Stimulated activated effector memory CD8-positive, alpha-beta T cell treated with anti-CD3 and anti-CD28 coated beads, Interleukin-12 subunit alpha, Interleukin-12 subunit beta, amount 100 ng/mL, for 72 hours (primary cell): Measurements from ENCODE around the gene RIC3.

Experiments
- ATAC-seq: fragments of 150-1000 bp; cut with Tn5 transposase; 2 replicates; pipeline ENCODE4 v1.10.0; 2021
- DNase-seq, 2 donors: peaks; one replicate each; pipeline ENCODE4 v3.0.0; 2021 to 2022; ENCODE audit warnings: low spot score in 2 of 2
- H3K27ac Mint-ChIP-seq: one replicate; pipeline ENCODE4 v1.8.0; 2022; ENCODE audit warnings: mild to moderate bottlenecking, mixed read lengths
- H3K36me3 Mint-ChIP-seq: one replicate; pipeline ENCODE4 v1.8.0; 2022; ENCODE audit warnings: mild to moderate bottlenecking, mixed read lengths
- H3K4me1 Mint-ChIP-seq: one replicate; pipeline ENCODE4 v1.8.0; 2022; ENCODE audit warnings: mixed read lengths
- H3K4me3 Mint-ChIP-seq: one replicate; pipeline ENCODE4 v1.8.0; 2022; ENCODE audit warnings: mild to moderate bottlenecking, mixed read lengths
- H3K9me3 Mint-ChIP-seq: one replicate; pipeline ENCODE4 v1.8.0; 2022; ENCODE audit warnings: mixed read lengths

RIC3 gene

DNA sequence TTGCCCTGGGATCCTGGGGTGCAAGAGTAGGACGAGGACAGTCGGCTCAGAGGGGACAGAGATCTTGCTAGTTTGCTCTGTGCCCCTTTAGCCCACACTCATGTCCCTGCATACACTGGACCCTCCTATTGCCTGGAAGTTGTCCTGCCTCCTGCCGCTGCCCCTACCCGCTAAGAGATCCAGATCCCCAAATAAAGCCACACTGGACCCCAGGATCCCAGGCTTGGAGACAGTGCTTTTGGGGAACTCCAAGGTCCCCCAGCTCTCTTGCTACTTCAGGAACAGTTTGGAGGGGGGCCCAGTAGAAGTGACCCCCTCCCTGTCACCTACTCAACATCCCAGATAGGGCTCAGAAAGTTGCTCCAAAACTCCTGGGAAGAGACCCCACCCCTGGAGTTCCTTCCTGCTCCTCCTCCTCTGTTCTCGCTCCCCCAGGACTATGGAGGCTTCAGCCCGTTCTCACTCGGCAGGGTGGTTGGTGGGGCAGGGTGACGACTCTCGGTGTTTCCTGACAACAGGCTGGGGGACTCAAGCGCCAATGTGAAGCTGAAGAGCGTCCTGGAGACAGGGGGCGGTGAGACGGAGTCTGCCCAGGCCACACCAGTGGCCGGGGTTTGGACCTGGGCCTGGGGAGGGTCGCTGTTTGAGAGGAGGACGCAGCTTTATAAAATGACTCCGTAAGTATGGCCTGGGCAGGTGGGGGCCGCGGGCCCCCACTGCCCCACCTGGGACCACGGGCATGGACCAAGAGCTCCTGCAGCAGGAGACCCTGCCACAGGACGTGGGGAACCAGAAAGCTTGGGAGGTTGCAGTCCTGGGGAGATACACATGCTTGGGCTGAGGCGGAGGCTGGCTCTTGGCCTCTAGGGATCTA lies 107.0 kb downstream of the RIC3 start:
- H3K36me3 Mint-ChIP-seq: no peaks in the 10 kb centered on the region

DNA sequence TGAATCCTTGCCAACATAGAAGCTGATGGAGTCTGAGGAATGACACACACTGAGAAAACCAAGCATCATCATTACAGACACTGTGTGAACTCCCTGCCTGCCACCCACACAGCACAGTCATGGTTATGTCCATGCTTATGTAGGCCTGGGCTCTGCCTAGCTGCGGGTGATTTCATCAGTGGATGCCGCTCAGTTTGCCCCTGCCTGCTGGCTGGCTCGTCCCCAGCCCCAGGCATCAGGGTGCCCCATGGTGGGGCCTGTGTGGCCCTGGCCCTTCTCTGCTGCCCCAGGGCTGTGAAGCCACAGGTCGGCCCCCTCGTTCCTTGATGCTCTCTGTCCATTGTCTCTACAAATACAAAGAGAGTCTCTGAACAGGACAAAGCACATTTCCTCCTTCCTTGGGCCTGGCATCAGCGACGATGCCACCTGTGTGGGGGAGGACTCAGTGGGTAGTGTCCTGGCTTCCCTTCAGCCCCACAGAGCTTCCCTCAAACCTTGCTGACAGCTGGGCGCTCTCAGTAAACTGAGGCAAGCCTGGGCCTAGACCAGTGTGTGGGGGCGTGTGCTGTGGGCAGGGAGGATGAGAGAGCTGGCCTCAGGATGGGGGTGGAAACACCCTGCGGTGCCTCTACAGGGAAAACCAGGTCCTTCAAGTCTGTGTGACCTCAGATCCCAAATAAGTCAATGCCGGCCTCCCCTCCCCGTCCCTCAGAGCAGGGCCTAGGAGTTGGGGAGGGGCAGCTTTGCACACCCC lies 107.8 kb downstream of the RIC3 start:
- Mint-ChIP-seq H3K4me1 (peaks cover 8% of the 10 kb centered on the region), H3K27ac (no peak overlapping the region)
- ATAC-seq: peak; percentile 63

More for the DNA sequence above, 107.0 kb downstream of the RIC3 start:
- peaks cover under 1% of the 10 kb centered on the region for H3K4me1 Mint-ChIP-seq
- no peaks in the 10 kb centered on the region for H3K9me3 Mint-ChIP-seq
- no peak overlapping the region for H3K27ac Mint-ChIP-seq
- H3K4me3 Mint-ChIP-seq: no peak overlapping the region
- DNase-seq (no peak), ATAC-seq (no peak)

DNA sequence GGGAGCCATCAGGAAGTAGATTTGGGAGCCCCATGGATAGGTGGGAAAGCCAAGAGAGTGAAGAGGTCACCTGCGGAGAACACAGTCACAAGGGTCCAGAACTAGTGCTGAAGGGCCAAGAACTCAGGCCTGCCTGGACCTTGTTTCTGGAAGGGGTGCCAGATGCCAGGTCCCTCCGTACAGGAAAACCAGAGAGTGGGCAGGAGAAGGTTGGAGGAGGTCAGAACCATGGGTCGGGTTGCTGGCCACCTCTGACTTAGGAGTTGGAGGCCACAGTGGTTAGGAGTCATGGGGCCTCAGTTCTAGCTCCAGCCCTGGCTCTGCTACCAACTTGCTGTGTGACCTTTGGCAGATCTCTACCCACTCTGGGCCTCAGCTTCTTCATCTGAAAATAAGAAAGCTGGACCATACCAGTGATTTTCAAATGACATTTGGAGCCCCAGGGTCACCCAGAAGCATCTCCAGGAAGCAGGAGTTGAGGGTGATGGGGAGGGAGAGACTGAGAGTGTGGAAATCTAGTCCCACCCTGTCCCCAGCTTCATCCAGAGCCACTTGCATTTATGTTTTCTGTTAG lies 108.6 kb downstream of the RIC3 start:
- DNase-seq: no peak
- Mint-ChIP-seq H3K4me1 (peaks cover 10% of the 10 kb centered on the region), H3K4me3 (no peak overlapping the region), H3K36me3 (no peaks in the 10 kb centered on the region), H3K9me3 (no peaks in the 10 kb centered on the region), H3K27ac (peak overlapping the region; percentile 43)
- no peak for ATAC-seq

More for the DNA sequence above, 107.8 kb downstream of the RIC3 start:
- H3K4me3 Mint-ChIP-seq: no peak overlapping the region
- H3K9me3 Mint-ChIP-seq: no peaks in the 10 kb centered on the region
- DNase-seq: no peak
- no peaks in the 10 kb centered on the region for H3K36me3 Mint-ChIP-seq

DNA sequence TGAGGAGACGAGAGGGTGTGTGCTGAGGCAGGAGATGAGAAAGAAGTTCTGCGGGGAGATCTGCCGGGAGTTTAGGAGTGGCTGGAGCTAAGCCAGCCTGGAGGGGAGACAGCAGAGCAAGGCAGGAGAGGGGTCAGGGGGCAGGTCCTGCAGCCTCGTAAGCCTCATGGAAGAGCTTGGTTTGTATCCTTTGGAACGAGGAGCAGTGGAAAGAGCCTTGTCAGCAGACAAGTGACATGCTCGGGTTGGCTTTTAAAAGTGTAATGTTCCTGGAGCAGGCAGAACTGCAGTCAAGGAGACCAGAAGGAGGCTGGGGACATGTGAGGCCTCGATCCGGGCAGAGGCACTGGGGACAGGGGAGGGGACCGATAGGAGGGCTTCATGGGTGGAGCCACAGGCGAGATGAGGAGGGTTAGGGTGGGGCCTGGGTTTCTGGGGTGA lies 109.2 kb downstream of the RIC3 start:
- no peak overlapping the region for H3K4me3 Mint-ChIP-seq
- ATAC-seq (no peak), DNase-seq (no peak)
- H3K27ac Mint-ChIP-seq: peak overlapping the region; percentile 43
- H3K36me3 Mint-ChIP-seq: no peaks in the 10 kb centered on the region
- no peaks in the 10 kb centered on the region for H3K9me3 Mint-ChIP-seq
- peaks cover 10% of the 10 kb centered on the region for H3K4me1 Mint-ChIP-seq

DNA sequence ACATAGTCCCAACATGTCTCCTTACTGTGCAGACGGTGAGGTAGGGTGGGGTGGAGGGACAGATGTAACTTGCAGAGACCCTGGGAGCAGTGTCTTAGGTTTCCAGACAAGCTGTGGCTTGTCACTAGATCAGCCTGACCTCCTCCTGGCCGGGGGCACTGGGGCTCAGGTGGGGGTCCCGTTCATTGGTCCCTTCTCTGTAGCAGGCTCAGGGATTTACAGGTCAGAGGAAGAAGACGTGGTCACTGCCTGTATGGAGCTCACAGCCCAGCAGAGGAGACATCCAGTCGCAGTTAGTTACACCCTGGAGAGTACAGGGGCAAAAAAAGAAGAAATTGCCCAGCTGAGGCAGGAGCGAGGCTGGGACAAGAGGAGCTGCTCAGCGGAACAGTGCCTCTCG lies 109.8 kb downstream of the RIC3 start:
- no peak overlapping the region for H3K4me3 Mint-ChIP-seq
- no peaks in the 10 kb centered on the region for H3K9me3 Mint-ChIP-seq
- ATAC-seq (no peak), DNase-seq (no peak)
- peak overlapping the region; percentile 43 for H3K27ac Mint-ChIP-seq
- peaks cover 10% of the 10 kb centered on the region for H3K4me1 Mint-ChIP-seq
- no peaks in the 10 kb centered on the region for H3K36me3 Mint-ChIP-seq

DNA sequence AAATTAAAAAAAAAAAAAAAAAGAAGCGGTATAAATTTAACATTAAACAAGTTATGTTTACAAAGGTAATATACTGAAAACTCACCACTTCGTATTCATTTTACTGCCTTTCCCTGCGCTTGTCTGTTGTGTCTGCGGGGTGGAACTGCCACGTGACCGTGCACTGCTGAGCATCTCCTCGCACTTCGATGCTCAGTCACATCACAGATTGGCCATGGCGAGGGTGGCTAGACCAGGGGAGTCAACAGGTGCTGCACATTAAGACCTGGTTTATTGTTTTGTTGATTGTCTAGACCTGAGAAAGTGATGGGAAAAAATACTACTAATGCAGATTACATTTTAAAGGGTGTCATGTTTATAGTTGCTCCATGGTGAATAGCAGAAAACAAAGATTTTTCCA lies 110.6 kb downstream of the RIC3 start:
- H3K9me3 Mint-ChIP-seq: no peaks in the 10 kb centered on the region
- H3K4me3 Mint-ChIP-seq: no peak overlapping the region
- H3K36me3 Mint-ChIP-seq: no peaks in the 10 kb centered on the region
- peaks cover 10% of the 10 kb centered on the region for H3K4me1 Mint-ChIP-seq
- no peak for ATAC-seq
- no peak for DNase-seq
- H3K27ac Mint-ChIP-seq: no peak overlapping the region

DNA sequence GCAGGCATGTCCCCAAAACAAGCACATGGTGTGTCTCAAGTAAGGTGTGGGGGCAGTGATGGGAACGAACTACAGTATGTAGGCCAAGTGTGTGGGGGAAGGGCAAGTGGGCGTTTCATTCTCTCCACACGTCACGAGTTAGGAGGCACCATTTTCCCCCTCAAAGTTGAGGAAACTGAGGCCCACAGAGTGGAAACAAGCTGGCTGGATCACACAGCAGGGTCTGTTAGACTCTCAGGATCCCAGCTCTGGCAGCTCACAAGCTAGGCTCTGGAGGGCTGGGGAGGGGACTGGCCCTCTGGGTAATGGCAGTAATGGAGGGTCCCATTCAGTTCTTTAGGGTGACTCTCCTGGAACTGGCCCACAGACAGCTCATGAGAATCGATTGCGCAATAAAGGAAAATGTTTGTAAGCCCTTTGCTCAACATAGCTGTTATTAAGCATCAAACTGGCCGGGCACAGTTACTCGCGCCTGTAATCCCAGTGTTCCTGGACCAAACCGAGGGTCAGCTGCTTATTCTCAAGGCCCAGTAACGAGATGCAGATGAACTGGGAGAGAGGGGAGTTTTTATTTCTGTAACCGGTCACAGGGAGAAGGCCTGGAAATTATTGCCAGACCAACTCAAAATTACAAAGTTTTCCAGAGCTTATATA lies 111.9 kb downstream of the RIC3 start:
- no peaks in the 10 kb centered on the region for H3K36me3 Mint-ChIP-seq
- no peak for ATAC-seq
- no peaks in the 10 kb centered on the region for H3K9me3 Mint-ChIP-seq
- peaks cover 10% of the 10 kb centered on the region for H3K4me1 Mint-ChIP-seq
- no peak overlapping the region for H3K27ac Mint-ChIP-seq
- no peak overlapping the region for H3K4me3 Mint-ChIP-seq
- DNase-seq: no peak
